Measurements from ENCODE around the gene CCDC88B.

GRCh38 chr11:64378335-64378880 lies 38.4 kb downstream of the CCDC88B start:
- TF ChIP-seq EZH2 (IDR thresholded peaks at IDR 0.05; ENCODE audit: low read depth) (no peak), CTCF (conservative IDR thresholded peaks at IDR 0.05) (no peak)
